Panc1 (cell line): ENCODE measurements around the gene EYS. TPM values are rescaled to one million over a fixed set of nuclear protein-coding genes. Genes with fewer than 3 reads are reported as not detected.

ENCODE experiments used
- ATAC-seq: fragments of 200-7000 bp; cut with Tn5 transposase; 2 replicates; pipeline ENCODE4 v1.9.1; 2020; ENCODE audit warnings: mild to moderate bottlenecking, moderate library complexity
- BruUV-seq: library from RNA; stranded (reverse); fragments of 400-500 nt; replicated peaks from 2 replicates; lab custom pipeline; 2021; lab: Mats Ljungman, UMichigan
- CTCF ChIA-PET: fragments of 300-600 bp; sonication (Branson Sonifier 250); formaldehyde crosslinking; loops from one replicate; lab custom pipeline; 2022; ENCODE audit warnings: antibody characterized with exemption; lab: Charles Lee
- POLR2A ChIA-PET: fragments of 300-600 bp; sonication (Branson Sonifier 250); formaldehyde crosslinking; loops from one replicate; lab custom pipeline; 2022; ENCODE audit warnings: antibody characterized with exemption; lab: Charles Lee
- DNase-seq: peaks from one replicate; pipeline ENCODE4 v3.0.0-alpha.2; 2010; ENCODE audit warnings: low read depth, low spot score
- H3K27ac ChIP-seq: 2 replicates; pipeline ENCODE4 v1.5.1; 2011; ENCODE audit warnings: mild to moderate bottlenecking, low read length, inconsistent platforms
- H3K27me3 ChIP-seq: fragments of 200-500 bp; sonication (Bioruptor generic); 2 replicates; pipeline ENCODE4 v1.6.0; 2014; ENCODE audit warnings: low read length, inconsistent platforms; ENCODE audit not compliant: control insufficient read depth, insufficient read depth
- H3K36me3 ChIP-seq: fragments of 200-500 bp; sonication (Bioruptor generic); 2 replicates; pipeline ENCODE4 v1.5.1; 2014; ENCODE audit warnings: inconsistent platforms, mild to moderate bottlenecking, low read length, moderate library complexity; ENCODE audit not compliant: control insufficient read depth, insufficient read depth
- H3K4me1 ChIP-seq: 2 replicates; pipeline ENCODE4 v1.5.1; 2011; ENCODE audit warnings: inconsistent platforms, mild to moderate bottlenecking, low read length, moderate library complexity; ENCODE audit not compliant: control insufficient read depth, insufficient read depth
- H3K4me3 ChIP-seq, 2 experiments: 2 replicates each; pipeline ENCODE4 v1.5.1; 2011 to 2012; ENCODE audit warnings: low read depth in 2 of 2, low read length in 2 of 2, mild to moderate bottlenecking in 2 of 2, inconsistent platforms in 1 of 2, moderate library complexity in 1 of 2
- H3K9me3 ChIP-seq: fragments of 200-500 bp; sonication (Bioruptor generic); 2 replicates; pipeline ENCODE4 v1.5.1; 2014; ENCODE audit warnings: low read depth, mild to moderate bottlenecking, inconsistent platforms, low read length, moderate library complexity; ENCODE audit not compliant: control insufficient read depth, insufficient read depth
- CTCF ChIP-seq: fragments of 450-650 bp; IDR thresholded peaks from 2 replicates; pipeline ENCODE4 v1.5.1; 2017; ENCODE audit warnings: mild to moderate bottlenecking
- POLR2AphosphoS5 ChIP-seq: IDR thresholded peaks from 2 replicates; pipeline ENCODE4 v1.6.1; 2012; ENCODE audit warnings: mild to moderate bottlenecking, low read depth, low read length, moderate library complexity
- REST ChIP-seq, 2 experiments: IDR thresholded peaks; 2 replicates each; pipeline ENCODE4 v1.6.1; 2011 to 2012; ENCODE audit warnings: low read depth in 2 of 2, control low read depth in 1 of 2, low read length in 1 of 2, mild to moderate bottlenecking in 1 of 2, moderate library complexity in 1 of 2; ENCODE audit not compliant: insufficient read depth in 1 of 2
- SIN3A ChIP-seq: IDR thresholded peaks from 2 replicates; pipeline ENCODE4 v1.6.1; 2012; ENCODE audit warnings: low read depth, mild to moderate bottlenecking, low read length, moderate library complexity, borderline replicate concordance; ENCODE audit not compliant: insufficient read depth
- TCF7L2 ChIP-seq: IDR thresholded peaks from 2 replicates; pipeline ENCODE4 v1.6.1; 2011; ENCODE audit warnings: mild to moderate bottlenecking, low read depth, low read length, inconsistent platforms
- in situ Hi-C: cut with HindIII; loops from 2 replicates; pipeline ENCODE4 v1.10.0; 2016; ENCODE audit warnings: low sequenced_read_pairs, low pct_unique_long_range_greater_than_20kb
- intact Hi-C: fragments of 100-400 bp; cut with micrococcal nuclease; formaldehyde crosslinking; loops from one replicate; pipeline ENCODE4 v1.10.0; 2022; ENCODE audit not compliant: unreplicated experiment
- total RNA-seq: library from RNA; stranded (reverse); gene quantifications from one replicate; pipeline ENCODE4 v1.2.1, GENCODE V29; 2021; ENCODE audit not compliant: unreplicated experiment

EYS gene
- total RNA-seq, 1 experiment from 2014 or later = not detected

DNA sequence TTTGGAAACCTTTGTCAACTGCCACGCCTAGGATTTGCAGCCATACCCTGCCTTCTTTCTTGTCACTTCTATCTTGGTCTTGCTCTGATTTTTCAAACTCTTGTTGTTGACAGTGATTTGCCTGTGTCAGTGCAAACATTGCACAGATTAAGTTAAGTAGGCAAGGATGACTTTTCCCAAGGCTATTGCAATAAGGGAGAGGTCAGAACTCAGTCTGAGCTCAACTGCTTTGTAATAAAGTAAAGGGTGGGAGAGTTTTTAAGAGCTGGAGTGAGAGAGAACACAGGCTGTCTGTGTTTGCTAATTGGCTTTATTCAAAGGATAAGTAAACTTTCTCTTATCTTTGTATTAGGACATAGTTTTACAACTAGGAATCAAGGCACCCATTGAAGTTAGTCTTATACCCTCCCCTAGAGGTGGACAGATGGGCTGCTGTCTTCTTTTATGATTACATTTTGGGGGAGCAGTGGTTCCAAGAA lies 1622.8 kb downstream of the EYS start:
- Histone ChIP-seq H3K27me3 (no peaks in the 10 kb centered on the region), H3K9me3 (no peaks in the 10 kb centered on the region; the same call in 1 of the 2 replicates), H3K4me3 (no peak overlapping the region), H3K4me1 (no peaks in the 10 kb centered on the region), H3K27ac (no peak overlapping the region), H3K36me3 (no peaks in the 10 kb centered on the region)
- ChIA-PET CTCF (no interaction called here), POLR2A (no interaction called here)
- no peak for TF ChIP-seq TCF7L2
- DNase-seq = no peak
- BruUV-seq = no TSS peak
- intact Hi-C loops = no loop called here
- in situ Hi-C loops = no loop called here
- no peak for ATAC-seq

DNA sequence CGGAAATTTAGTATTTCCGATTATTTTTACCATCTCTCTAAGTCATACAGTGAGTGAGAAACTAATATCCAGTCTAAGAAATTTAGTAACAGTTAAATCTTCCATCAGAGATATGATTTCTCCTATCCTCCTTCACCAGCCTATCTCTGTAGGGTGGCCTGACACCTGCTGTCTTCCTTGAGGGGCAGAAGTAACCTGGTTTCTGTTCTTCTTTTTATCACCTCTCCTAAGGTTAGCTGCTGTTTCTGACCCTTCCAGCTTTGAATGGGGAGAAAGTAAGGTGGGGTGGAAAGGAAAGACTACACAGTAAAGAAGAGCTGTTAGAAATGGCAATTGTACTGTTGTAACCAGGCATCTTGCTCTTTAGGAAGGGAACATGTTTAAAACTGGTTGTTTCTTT lies 1623.8 kb downstream of the EYS start:
- BruUV-seq = no TSS peak
- H3K36me3 ChIP-seq = no peaks in the 10 kb centered on the region
- CTCF ChIA-PET = no interaction called here
- intact Hi-C loops = no loop called here
- no peaks in the 10 kb centered on the region; the same call in 1 of the 2 replicates for H3K9me3 ChIP-seq
- no peak overlapping the region for H3K27ac ChIP-seq
- POLR2A ChIA-PET = no interaction called here
- no peak overlapping the region for H3K4me3 ChIP-seq
- ATAC-seq (no peak), DNase-seq (no peak)
- no peaks in the 10 kb centered on the region for H3K4me1 ChIP-seq
- in situ Hi-C loops = no loop called here
- no peak for TF ChIP-seq REST (IDR thresholded peaks at IDR 0.05; ENCODE audit: insufficient read depth in 1 of 2, low read depth in 2 of 2, low read length in 1 of 2)
- no peak for TF ChIP-seq SIN3A
- no peak for TF ChIP-seq POLR2AphosphoS5
- no peak for TF ChIP-seq TCF7L2
- TF ChIP-seq CTCF = no peak
- no peaks in the 10 kb centered on the region for H3K27me3 ChIP-seq

DNA sequence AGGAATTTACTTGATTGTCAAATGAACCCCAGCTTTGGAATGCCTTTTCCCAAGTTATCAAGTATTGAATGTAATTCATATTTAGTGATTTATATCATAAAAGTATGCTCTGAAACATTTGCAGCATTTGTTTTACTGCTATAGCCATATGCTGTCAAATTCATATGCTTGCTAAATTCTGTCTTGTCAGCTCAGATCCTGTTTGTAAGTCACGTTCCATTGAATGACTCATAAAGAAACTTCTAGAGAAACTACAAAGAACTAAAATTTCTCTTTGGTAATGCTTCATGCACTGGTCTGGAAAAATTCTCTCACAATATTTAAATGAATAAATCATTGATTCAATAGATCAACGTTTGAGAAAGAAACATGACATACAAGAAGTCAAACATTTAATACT lies 1625.6 kb downstream of the EYS start:
- intact Hi-C loops = no loop called here
- no TSS peak for BruUV-seq
- ATAC-seq = no peak

More for the DNA sequence above, 1625.6 kb downstream of the EYS start:
- H3K36me3 ChIP-seq = no peaks in the 10 kb centered on the region
- no peaks in the 10 kb centered on the region for H3K4me1 ChIP-seq
- H3K9me3 ChIP-seq = no peaks in the 10 kb centered on the region; the same call in 1 of the 2 replicates
- TF ChIP-seq SIN3A (no peak), TCF7L2 (no peak), POLR2AphosphoS5 (no peak), CTCF (no peak), REST (IDR thresholded peaks at IDR 0.05; ENCODE audit: insufficient read depth in 1 of 2, low read depth in 2 of 2, low read length in 1 of 2) (no peak)
- no peaks in the 10 kb centered on the region for H3K27me3 ChIP-seq
- in situ Hi-C loops = no loop called here
- H3K27ac ChIP-seq = no peak overlapping the region
- no peak overlapping the region for H3K4me3 ChIP-seq
- ChIA-PET POLR2A (no interaction called here), CTCF (no interaction called here)
- DNase-seq = no peak
